ENCODE measurements around the gene EEFSEC.
A peak's percentile ranks its signal among the peaks of the same experiment; 100 is the strongest.

The EEFSEC gene

DNA sequence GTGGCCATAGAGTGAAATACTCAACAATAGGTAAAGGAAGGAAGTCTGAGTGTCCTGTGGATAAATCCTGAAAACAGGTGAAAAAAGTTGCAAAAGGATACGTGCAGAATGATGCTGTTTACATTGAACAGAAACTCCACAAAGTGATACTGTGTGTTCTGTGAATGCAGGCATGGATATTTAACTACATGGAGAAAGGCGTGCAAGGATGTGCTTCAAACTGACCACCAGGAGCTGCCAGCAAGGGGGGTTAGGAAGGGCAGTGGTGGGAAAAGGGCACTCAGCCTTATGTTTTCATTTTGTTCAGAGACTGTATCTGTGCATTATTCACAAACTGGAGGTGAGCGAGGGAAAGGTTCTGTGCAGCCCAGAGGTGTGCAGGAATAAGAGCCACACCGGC is 266.0 kb downstream of the EEFSEC start:
- no peak for DNase-seq

GRCh38 chr3:128420289-128420688 is 267.0 kb downstream of the EEFSEC start:
- no peak for DNase-seq

GRCh38 chr3:128420720-128421438 is 267.6 kb downstream of the EEFSEC start:
- no peak for DNase-seq

GRCh38 chr3:128421439-128421836 is 268.2 kb downstream of the EEFSEC start:
- no peak for DNase-seq

DNA sequence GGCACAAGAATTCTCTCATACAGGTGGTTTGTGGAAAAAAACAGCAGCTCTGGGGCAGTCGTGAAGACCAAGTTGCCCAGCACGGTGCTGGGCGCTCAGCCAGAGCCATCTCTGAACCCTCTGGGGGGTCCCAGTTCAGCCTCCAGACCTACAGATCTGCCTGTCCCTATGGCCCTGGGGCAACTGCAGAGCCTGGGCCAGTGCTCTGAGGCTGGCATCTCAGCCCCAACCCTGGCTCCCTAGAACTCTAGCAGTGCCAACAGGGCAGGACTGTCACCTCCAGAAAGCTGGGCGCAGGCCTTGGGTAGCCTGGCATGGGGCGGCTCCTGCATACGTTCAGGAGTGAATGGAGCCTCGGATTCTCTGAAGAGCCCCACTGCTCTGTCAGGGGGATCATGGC is 268.7 kb downstream of the EEFSEC start:
- DNase-seq = no peak

GRCh38 chr3:128422762-128423524 is 269.7 kb downstream of the EEFSEC start:
- DNase-seq = no peak

- no peak for DNase-seq
These were observed 270.4 kb downstream of the EEFSEC start for GRCh38 chr3:128423525-128424147.

DNA sequence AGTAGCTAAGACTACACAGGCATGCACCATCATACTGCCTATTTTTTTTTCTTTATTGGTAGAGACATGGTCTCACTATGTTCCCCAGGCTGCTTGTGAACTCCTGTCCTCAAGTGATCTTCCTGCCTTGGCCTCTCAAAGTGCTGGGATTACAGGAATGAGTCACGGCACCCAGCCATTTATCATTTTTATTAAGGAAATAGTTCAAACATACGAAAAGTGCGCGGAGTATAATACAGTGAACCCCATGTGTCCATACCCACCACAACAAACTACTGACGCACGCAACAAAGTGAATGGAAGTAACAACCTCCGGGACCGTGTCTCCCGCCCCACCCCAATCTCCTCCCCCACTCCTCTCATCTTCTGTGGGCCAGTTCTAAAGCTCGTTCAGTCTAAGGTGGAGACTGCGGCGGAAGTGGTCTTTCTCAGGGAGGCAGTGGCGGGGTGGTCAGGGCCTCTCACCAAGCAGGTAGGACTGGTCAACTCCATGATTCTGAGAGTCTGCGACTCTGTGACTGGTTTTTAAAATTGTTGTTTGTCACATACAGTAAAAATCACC is 271.3 kb downstream of the EEFSEC start:
- DNase-seq = no peak

DNA sequence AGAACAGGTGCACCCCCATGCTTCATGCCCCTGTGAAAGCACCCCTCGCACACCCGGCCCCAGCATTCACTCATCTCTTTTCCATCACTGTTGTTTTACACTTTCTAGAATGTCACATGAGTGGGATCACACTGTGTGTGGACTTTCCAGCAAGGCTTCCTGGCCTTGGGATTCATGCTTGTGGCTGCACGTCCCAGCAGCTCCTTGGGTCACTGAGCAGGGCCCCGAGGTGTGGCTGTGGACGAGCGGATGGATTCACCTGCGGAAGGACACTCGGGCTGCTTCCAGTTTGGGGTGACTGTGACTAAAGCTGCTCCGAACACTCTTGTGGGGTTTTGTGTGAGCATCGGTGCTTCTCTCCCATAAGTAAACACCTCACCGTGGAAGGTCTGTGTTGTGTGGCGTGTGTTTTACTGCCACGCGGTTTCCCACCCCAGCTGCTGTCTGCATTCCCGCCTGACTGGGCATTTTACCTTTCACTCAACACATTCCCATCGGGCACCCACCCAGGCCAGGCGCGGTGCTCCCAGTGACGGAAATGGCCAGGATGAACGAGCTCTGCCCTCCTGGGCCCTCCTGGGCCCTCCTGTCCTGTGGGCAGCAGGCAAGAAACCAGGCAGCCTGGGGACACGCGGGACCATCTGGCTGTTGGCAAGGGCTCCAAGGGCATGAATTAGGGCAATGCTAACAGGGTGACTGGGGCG is 272.0 kb downstream of the EEFSEC start:
- DNase-seq = no peak

DNA sequence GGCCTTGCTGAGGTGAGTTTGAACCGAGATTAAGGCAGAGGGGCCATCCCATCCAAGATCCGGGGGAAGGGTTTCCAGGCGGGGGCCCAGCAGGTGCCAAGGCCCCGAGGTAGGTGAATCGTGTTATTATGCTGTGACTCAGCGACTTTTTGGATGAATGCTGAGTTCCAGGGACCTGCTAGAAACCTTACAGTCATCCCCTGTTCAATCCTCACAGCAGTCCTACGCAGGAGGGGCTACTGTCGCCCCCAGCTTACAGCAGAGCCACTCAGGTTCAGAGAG is 272.5 kb downstream of the EEFSEC start:
- no peak for DNase-seq

DNA sequence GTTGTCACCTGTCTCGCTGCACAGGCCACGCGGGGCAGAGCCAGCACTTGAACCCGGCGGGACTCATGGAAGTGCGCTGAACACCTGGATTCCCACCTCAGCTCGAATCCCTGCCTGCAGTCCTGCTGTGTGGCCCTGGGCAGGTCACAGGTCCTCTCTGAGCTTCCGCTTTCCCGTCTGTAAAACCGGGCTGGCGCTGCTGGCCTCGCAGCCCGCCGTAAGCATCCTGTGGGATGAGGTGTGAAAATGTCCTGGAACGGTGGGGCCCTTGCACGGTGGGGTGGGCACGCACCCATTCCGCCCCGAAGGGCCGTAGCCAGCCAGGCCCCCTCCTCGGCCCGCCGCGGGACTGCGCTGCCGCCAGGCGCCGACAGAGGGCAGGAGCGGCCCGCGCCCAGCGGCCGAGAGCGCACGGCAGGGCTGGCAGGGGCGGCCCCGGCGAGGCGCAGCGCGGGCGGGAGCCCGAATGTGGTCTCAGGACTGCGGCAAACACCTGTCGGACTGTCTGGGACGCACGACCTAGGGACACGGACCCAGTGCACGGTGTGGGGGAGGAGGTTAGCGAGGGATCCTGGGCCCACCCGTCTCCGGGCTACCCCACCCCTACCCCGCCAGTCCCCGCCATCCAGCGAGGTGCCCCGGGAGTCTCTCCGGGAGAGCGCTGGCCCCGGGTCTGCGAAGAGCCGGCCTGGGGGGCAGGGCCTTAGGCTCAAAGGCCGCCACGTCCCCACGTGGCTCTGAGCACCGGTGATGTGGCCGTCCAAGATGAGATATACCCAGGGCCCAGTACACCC is 273.0 kb downstream of the EEFSEC start:
- peak; percentile 30 to 38 for DNase-seq

- no peak for DNase-seq
These were observed 274.0 kb downstream of the EEFSEC start for GRCh38 chr3:128427175-128427857.

- no peak for DNase-seq
These were observed 274.9 kb downstream of the EEFSEC start for GRCh38 chr3:128427872-128428822.

DNA sequence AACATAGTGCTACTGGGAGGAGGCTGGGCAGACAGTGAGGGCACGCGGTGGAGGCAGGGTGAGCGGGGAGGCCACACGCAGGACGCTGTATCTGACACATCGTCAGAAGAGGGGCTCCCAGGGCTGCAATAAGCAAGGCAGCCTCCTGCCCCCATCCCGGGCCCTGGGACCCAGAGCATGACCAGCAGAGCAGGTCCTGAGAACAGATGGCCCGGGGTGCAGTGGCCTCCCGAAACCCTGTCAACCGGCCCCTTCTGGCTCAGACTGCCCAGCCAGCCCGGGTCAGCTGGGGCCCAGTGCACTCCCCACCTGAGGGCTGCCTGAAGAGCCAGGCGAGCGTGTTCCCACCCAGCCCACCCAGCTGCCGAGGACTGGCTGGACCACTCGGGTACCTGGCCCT is 276.0 kb downstream of the EEFSEC start:
- no peak for DNase-seq

- no peak for DNase-seq
These were observed 276.5 kb downstream of the EEFSEC start for GRCh38 chr3:128429751-128430150.

- DNase-seq = no peak
These were observed 277.0 kb downstream of the EEFSEC start for GRCh38 chr3:128430301-128430700.

GRCh38 chr3:128430731-128431130 is 277.4 kb downstream of the EEFSEC start:
- DNase-seq = no peak

DNA sequence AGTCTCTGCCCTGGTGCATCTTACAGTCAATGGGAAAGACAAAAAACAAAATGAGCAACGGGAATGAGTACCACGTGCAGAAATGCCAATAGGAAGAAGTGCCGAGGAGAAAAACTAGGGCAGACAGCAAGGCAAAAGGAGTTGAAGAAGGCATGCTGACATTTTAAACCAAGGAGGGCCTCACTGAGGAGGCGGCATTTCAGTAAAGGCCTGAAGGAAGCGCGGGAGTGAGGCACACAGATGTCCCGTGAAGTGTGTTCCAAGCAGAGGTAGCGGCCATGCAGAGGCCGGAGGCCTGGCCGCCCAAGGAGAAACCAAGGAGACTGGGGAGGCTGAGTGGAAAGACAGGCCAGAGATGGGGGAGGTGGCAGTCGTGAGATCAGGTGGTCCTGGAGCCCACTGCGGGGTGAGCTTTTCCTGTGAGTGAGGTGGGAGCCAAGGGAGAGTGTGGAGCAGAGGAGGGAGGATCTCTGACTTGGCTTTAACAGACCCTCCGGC is 278.6 kb downstream of the EEFSEC start:
- no peak for DNase-seq

DNA sequence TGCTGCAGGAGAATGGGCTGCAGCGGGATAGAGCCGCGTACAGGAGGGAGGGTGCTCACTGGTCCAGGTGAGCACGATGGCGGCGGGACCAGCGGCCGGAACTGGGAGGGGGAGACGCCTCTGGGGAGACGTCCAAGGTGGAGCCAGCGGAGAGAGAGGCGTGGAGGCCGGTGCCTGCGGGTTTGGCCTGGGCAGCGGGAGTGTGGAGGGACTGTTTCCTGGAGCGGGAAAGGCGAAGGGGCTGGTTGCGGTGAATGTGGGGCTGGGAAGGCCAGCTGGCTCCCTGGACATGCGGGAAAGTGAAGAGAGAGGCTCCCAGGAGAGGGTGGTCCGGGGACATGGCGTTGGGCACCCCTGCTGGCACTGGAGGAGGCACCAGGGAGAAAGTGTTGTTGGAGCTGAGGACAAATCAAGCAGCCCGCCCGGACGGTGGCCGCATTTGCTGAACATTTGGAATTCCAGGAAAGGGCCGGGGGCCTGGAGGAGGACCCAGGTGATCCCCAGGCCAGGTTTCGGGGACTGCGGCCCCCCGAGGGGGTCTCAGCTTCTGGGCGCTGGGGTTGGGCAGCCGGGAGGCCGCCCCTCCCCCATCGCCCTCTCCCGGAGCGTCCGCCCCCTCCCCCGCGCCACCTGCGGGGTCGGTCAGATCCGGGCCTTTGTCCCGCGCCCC is 279.2 kb downstream of the EEFSEC start:
- DNase-seq = no peak
